GM10248 (cell line): ENCODE results near the gene PATE4.

ENCODE experiments used
- CTCF ChIA-PET: fragments of 300-600 bp; sonication (Branson Sonifier 250); formaldehyde crosslinking; extraction: SDS; loops from one replicate; lab custom pipeline; 2021; ENCODE audit warnings: antibody characterized with exemption; lab: Yijun Ruan, JAX
- POLR2A ChIA-PET: fragments of 350-650 bp; sonication (Branson Sonifier 250); formaldehyde crosslinking; extraction: SDS; loops from one replicate; lab custom pipeline; 2020; ENCODE audit warnings: antibody characterized with exemption; lab: Yijun Ruan, JAX
- DNase-seq: peaks from one replicate; pipeline ENCODE4 v3.0.0; 2012; ENCODE audit errors: extremely low spot score
- TF ChIP-seq, protein P1 (sequence below): IDR thresholded peaks from 2 replicates; pipeline ENCODE4 v1.5.1; 2012; ENCODE audit warnings: mild to moderate bottlenecking, low read depth; ENCODE audit errors: extremely low read depth, missing control alignments, control extremely low read depth

The PATE4 gene

DNA sequence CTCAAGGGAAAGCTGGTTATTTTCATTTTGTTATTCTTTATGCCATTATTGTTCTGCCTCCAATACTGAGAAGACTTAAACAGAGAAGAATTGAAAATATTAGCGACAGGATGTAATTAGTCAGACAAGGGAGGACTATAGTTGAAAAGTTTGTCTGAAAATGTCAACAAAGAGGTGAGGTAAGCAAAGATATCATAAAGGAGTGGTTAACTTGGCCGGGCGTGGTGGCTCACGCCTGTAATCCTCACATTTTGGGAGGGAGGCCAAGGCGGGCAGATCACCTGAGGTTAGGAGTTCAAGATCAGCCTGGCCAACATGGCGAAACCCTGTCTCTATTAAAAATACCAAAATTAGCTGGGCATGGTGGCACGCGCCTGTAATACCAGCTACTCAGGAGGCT, 50.3 kb downstream of the PATE4 start:
- TF ChIP-seq, protein P1, sequence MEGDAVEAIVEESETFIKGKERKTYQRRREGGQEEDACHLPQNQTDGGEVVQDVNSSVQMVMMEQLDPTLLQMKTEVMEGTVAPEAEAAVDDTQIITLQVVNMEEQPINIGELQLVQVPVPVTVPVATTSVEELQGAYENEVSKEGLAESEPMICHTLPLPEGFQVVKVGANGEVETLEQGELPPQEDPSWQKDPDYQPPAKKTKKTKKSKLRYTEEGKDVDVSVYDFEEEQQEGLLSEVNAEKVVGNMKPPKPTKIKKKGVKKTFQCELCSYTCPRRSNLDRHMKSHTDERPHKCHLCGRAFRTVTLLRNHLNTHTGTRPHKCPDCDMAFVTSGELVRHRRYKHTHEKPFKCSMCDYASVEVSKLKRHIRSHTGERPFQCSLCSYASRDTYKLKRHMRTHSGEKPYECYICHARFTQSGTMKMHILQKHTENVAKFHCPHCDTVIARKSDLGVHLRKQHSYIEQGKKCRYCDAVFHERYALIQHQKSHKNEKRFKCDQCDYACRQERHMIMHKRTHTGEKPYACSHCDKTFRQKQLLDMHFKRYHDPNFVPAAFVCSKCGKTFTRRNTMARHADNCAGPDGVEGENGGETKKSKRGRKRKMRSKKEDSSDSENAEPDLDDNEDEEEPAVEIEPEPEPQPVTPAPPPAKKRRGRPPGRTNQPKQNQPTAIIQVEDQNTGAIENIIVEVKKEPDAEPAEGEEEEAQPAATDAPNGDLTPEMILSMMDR = no peak
- no peak for DNase-seq
- CTCF ChIA-PET = no interaction called here
- POLR2A ChIA-PET = no interaction called here

DNA sequence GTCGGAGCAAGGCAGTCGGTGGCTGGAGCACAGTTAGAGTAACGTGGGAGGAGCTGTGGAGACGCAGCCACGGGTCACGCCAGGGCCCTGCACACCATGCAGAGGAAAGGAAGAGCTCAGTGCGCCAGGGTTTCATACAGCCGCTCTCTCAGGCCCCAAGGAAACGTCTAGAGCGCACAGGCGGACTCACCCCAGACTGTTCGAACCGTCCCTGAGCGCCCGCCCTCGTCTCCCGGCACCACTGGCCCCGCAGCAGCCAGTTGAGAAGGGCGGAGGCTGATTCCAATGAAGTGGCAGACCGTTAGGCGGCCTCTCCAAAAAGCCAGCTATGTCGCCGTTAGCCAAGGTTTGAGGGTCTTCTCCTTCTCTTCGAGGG, 53.9 kb downstream of the PATE4 start:
- ChIA-PET CTCF (interaction anchor here (1.0 to 2.8 kb wide), 7 partner anchors 9 to 174 kb away, joined by 3 to 11 read pairs (median 5); partner anchors contain the start of gene PUS3), POLR2A (interaction anchor here (0.6 to 0.7 kb wide), 3 partner anchors 236 to 704 kb away, joined by 3 to 4 read pairs (median 4); no protein-coding TSS in a partner anchor)
- TF ChIP-seq, protein P1 = no peak
- peak; percentile 27 for DNase-seq

- TF ChIP-seq, protein P1 = peak; percentile 40
- peak; percentile 93 for DNase-seq
- ChIA-PET POLR2A (interaction anchor here (0.6 to 0.7 kb wide), 3 partner anchors 16 to 705 kb away, joined by 3 to 4 read pairs (median 3); partner anchors contain the start of gene PUS3), CTCF (interaction anchor here (0.7 to 2.8 kb wide), 11 partner anchors 8 to 306 kb away, joined by 3 to 11 read pairs (median 4); partner anchors contain the start of gene PUS3)
Measured at GRCh38 chr11:125887373-125888324, 54.5 kb downstream of the PATE4 start, which contains the start of gene HYLS1. Gene HYLS1, plus strand, starts transcription at chr11:125887668. Its CDS starts 11,701 bp downstream, at chr11:125899369.
